Measurements from ENCODE around the gene PTGER2.

The PTGER2 gene

DNA sequence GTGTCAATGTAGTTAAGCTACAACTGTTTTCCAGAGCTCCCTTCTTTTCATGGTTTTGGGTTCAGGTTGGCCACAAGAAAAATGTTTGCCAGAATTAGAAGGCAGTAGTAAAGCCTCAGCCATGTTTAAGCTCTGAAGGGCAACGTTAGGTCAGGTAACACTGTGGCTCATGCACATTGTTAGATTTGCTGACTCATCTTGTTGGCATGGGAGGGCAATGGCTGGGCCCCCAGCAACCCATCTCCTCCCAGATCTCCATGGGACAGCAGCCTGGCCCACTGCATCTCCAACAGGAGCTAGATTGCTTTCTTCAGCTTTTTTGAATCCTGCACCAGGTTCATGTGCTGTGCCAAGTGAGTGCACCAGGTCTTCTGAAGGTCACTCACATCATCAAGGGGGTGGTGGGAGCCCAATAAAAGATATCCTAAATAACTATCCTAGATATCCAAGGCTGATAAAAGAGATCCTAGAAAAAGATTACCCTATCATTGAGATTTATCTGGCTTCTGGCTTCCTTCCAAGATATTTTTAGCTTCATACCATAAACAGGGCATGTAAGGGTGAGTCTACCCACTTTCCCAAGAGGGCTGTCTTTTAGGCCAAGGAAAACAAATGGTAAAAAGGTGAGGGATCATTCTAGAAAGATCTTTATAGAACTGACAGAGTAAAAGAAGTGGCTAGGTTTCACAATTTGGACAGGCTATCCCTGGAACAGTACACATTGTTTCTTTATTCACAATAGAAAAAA is 28.9 kb downstream of the PTGER2 start:
- no peak for TF ChIP-seq YY1 (IDR thresholded peaks at IDR 0.05; ENCODE audit: insufficient read depth, insufficient read length)
- TF ChIP-seq SUZ12 (IDR thresholded peaks at IDR 0.05; ENCODE audit: extremely low read depth, insufficient read depth, insufficient read length): no peak
- TF ChIP-seq ZNF274 (IDR thresholded peaks at IDR 0.05; ENCODE audit: low read depth, low read length): no peak
- no peaks in the 10 kb centered on the region for H3K4me1 ChIP-seq (ENCODE audit: insufficient read depth, insufficient read length)
- H3K36me3 ChIP-seq (ENCODE audit: insufficient read depth, insufficient read length, low read length): no peaks in the 10 kb centered on the region
- H3K9me3 ChIP-seq (ENCODE audit: insufficient read depth, low read length): no peaks in the 10 kb centered on the region
- no peaks in the 10 kb centered on the region for H3K27me3 ChIP-seq (ENCODE audit: insufficient read depth, insufficient read length)
- H3K4me3 ChIP-seq (ENCODE audit: insufficient read length, low read depth): no peak overlapping the region
- DNase-seq (ENCODE audit: low read depth, low spot score): no peak
- H3K9ac ChIP-seq (ENCODE audit: insufficient read length, low read depth): no peak overlapping the region

DNA sequence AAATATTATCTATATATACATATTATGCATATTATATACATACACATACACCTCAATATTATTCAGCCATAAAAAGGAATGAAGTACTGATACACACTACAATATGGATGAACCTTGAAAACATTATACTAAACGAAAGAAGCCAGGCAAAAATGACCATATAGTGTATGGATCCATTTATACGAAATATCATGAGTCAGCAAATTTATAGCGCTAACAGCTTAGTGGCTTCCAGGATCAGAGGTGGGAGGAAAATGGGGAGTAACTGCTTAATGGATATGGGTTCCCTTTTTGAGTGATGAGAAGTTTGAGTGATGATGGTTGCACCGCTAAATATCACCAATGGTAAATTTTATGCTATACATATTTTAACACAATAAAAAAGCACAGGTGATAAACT is 32.7 kb downstream of the PTGER2 start:
- Histone ChIP-seq H3K9me3 (ENCODE audit: insufficient read depth, low read length) (no peaks in the 10 kb centered on the region), H3K4me1 (ENCODE audit: insufficient read depth, insufficient read length) (no peaks in the 10 kb centered on the region), H3K4me3 (ENCODE audit: insufficient read length, low read depth) (no peak overlapping the region), H3K36me3 (ENCODE audit: insufficient read depth, insufficient read length, low read length) (no peaks in the 10 kb centered on the region), H3K27me3 (ENCODE audit: insufficient read depth, insufficient read length) (no peaks in the 10 kb centered on the region), H3K9ac (ENCODE audit: insufficient read length, low read depth) (no peak overlapping the region)
- no peak for TF ChIP-seq YY1 (IDR thresholded peaks at IDR 0.05; ENCODE audit: insufficient read depth, insufficient read length)
- TF ChIP-seq ZNF274 (IDR thresholded peaks at IDR 0.05; ENCODE audit: low read depth, low read length): no peak
- TF ChIP-seq SUZ12 (IDR thresholded peaks at IDR 0.05; ENCODE audit: extremely low read depth, insufficient read depth, insufficient read length): no peak
- no peak for DNase-seq (ENCODE audit: low read depth, low spot score)

DNA sequence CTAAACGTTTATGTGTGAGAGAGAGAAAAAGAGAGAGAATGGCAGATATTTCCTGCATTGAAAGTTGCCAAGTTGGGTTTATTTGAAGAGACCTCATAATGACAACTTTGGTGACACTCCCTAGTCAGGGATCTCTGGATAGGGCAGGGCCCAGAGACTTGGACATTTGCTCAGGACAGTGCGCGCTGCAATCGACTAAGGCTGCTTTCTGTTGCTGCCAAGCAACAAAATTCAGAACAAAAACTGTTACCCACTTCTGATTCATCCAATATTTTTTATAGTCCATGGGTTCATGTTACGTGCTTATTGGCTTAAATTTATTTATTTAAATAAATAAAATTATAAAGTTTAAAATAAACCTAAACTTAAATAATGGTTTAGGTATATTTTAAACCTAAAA is 34.2 kb downstream of the PTGER2 start:
- Histone ChIP-seq H3K36me3 (ENCODE audit: insufficient read depth, insufficient read length, low read length) (no peaks in the 10 kb centered on the region), H3K4me3 (ENCODE audit: insufficient read length, low read depth) (no peak overlapping the region), H3K27me3 (ENCODE audit: insufficient read depth, insufficient read length) (no peaks in the 10 kb centered on the region), H3K9me3 (ENCODE audit: insufficient read depth, low read length) (no peaks in the 10 kb centered on the region), H3K9ac (ENCODE audit: insufficient read length, low read depth) (no peak overlapping the region), H3K4me1 (ENCODE audit: insufficient read depth, insufficient read length) (no peaks in the 10 kb centered on the region)
- DNase-seq (ENCODE audit: low read depth, low spot score): no peak
- TF ChIP-seq YY1 (IDR thresholded peaks at IDR 0.05; ENCODE audit: insufficient read depth, insufficient read length): no peak
- no peak for TF ChIP-seq SUZ12 (IDR thresholded peaks at IDR 0.05; ENCODE audit: extremely low read depth, insufficient read depth, insufficient read length)
- TF ChIP-seq ZNF274 (IDR thresholded peaks at IDR 0.05; ENCODE audit: low read depth, low read length): no peak

DNA sequence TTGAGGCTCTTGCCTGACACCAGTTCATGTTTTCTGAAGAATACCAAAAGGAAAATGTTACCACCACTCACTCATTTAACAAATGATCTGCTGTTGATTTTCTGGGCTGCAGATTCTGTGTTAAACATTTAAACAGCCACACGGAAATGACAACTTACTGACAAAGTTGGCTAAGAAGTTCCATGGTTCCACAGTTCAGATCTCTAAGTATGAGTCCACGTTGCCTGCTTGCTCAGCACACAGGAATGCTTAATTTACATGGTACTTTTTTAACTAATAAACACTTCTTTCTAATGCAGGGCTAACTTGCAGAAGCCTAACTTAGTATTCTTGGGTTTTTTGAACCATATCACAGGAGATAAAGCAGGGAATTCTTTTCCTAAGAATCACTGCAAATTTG is 34.7 kb downstream of the PTGER2 start:
- Histone ChIP-seq H3K4me3 (ENCODE audit: insufficient read length, low read depth) (no peak overlapping the region), H3K27me3 (ENCODE audit: insufficient read depth, insufficient read length) (no peaks in the 10 kb centered on the region), H3K9me3 (ENCODE audit: insufficient read depth, low read length) (no peaks in the 10 kb centered on the region), H3K9ac (ENCODE audit: insufficient read length, low read depth) (no peak overlapping the region), H3K4me1 (ENCODE audit: insufficient read depth, insufficient read length) (no peaks in the 10 kb centered on the region), H3K36me3 (ENCODE audit: insufficient read depth, insufficient read length, low read length) (no peaks in the 10 kb centered on the region)
- no peak for TF ChIP-seq SUZ12 (IDR thresholded peaks at IDR 0.05; ENCODE audit: extremely low read depth, insufficient read depth, insufficient read length)
- no peak for DNase-seq (ENCODE audit: low read depth, low spot score)

DNA sequence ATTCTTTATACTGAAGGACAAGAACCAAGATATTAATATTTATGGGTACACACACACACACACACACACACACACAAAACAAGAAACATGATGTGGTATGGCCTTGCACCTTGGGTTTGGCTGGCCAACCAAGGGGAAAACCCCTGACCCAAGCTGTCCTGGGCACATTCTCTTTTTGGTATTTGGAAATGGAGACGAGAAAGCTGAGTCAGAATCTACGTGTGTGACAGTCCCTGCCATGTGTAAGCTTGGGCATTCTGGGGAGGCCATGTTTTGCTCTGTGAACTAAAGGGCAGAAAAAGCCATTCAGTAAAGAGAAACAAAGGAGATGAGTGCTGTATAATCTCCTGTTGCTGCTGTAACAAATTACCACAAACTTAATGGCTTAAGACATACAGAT is 35.6 kb downstream of the PTGER2 start:
- Histone ChIP-seq H3K27me3 (ENCODE audit: insufficient read depth, insufficient read length) (no peaks in the 10 kb centered on the region), H3K9ac (ENCODE audit: insufficient read length, low read depth) (no peak overlapping the region), H3K4me1 (ENCODE audit: insufficient read depth, insufficient read length) (no peaks in the 10 kb centered on the region), H3K36me3 (ENCODE audit: insufficient read depth, insufficient read length, low read length) (no peaks in the 10 kb centered on the region), H3K4me3 (ENCODE audit: insufficient read length, low read depth) (no peak overlapping the region), H3K9me3 (ENCODE audit: insufficient read depth, low read length) (no peaks in the 10 kb centered on the region)
- TF ChIP-seq YY1 (IDR thresholded peaks at IDR 0.05; ENCODE audit: insufficient read depth, insufficient read length): no peak
- TF ChIP-seq ZNF274 (IDR thresholded peaks at IDR 0.05; ENCODE audit: low read depth, low read length): no peak
- no peak for TF ChIP-seq SUZ12 (IDR thresholded peaks at IDR 0.05; ENCODE audit: extremely low read depth, insufficient read depth, insufficient read length)
- DNase-seq (ENCODE audit: low read depth, low spot score): no peak

DNA sequence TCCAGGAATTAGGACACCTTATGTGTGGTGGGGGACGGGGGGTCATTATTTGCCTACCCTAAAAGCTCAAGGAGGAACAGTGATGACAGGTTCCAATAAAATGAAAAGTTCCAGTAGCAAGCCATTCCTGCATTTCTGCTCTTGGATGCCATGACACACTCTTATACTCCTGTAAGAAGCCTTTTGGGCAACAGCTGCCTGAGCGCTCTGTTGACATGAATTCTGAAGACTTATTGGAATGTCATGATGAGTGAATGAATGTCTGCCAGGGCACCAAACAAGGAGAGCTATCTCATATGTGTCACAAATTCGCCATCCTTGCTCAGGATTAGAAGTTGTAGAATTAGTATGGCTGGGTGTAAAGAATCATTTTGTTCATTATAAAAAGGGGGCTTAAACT is 36.3 kb downstream of the PTGER2 start:
- Histone ChIP-seq H3K9me3 (ENCODE audit: insufficient read depth, low read length) (no peaks in the 10 kb centered on the region), H3K4me3 (ENCODE audit: insufficient read length, low read depth) (no peak overlapping the region), H3K27me3 (ENCODE audit: insufficient read depth, insufficient read length) (no peaks in the 10 kb centered on the region), H3K36me3 (ENCODE audit: insufficient read depth, insufficient read length, low read length) (no peaks in the 10 kb centered on the region), H3K4me1 (ENCODE audit: insufficient read depth, insufficient read length) (no peaks in the 10 kb centered on the region), H3K9ac (ENCODE audit: insufficient read length, low read depth) (no peak overlapping the region)
- no peak for DNase-seq (ENCODE audit: low read depth, low spot score)
- TF ChIP-seq YY1 (IDR thresholded peaks at IDR 0.05; ENCODE audit: insufficient read depth, insufficient read length) (no peak), SUZ12 (IDR thresholded peaks at IDR 0.05; ENCODE audit: extremely low read depth, insufficient read depth, insufficient read length) (no peak), ZNF274 (IDR thresholded peaks at IDR 0.05; ENCODE audit: low read depth, low read length) (no peak)

DNA sequence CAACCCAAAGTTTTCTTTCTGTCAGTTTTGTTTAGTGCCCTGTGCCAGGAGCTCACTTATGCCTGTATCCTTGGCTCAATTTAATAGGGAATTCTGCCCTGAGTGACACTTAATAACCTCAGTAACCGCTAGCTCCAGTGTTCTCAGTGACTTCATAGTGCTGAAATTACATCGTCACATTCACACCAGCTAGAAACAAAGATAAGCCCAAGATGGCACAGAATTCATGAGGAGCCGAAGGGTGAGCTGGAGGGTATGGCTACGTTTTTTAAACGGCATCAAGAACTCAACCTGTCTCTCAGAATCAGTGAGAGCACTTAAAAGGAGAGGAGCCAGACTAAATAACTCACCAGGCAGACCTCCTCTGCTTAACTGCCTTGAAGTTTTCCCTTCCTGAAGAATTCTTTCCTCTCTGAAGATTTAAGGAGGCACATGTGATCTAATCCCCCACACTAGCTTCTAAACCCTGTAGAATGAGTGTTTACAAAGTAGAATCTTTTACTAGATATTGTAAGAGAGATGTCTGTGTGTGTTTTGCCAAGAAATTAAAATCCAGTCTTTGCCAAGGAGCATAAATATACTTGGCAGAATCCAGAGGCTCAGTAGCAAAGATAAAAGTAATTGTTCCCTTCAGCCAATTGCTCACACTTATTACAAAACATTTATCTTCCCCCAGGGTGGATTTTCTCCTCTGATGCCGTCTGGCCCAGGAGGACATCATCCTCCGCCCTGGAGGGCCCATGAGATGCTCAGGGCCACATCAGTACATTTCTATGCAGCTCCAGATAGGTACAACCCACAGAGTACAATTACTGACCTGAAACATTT is 37.3 kb downstream of the PTGER2 start:
- Histone ChIP-seq H3K9me3 (ENCODE audit: insufficient read depth, low read length) (no peaks in the 10 kb centered on the region), H3K36me3 (ENCODE audit: insufficient read depth, insufficient read length, low read length) (no peaks in the 10 kb centered on the region), H3K4me1 (ENCODE audit: insufficient read depth, insufficient read length) (no peaks in the 10 kb centered on the region), H3K4me3 (ENCODE audit: insufficient read length, low read depth) (no peak overlapping the region), H3K27me3 (ENCODE audit: insufficient read depth, insufficient read length) (no peaks in the 10 kb centered on the region), H3K9ac (ENCODE audit: insufficient read length, low read depth) (no peak overlapping the region)
- no peak for DNase-seq (ENCODE audit: low read depth, low spot score)
- TF ChIP-seq ZNF274 (IDR thresholded peaks at IDR 0.05; ENCODE audit: low read depth, low read length) (no peak), YY1 (IDR thresholded peaks at IDR 0.05; ENCODE audit: insufficient read depth, insufficient read length) (no peak), SUZ12 (IDR thresholded peaks at IDR 0.05; ENCODE audit: extremely low read depth, insufficient read depth, insufficient read length) (no peak)

Measured in NT2/D1 (cell line).